ENCODE measurements around the gene TAB3.

TAB3 gene

GRCh38 chrX:30794497-30794896 is 94.6 kb downstream of the TAB3 start:
- no peak for TF ChIP-seq CTCF (conservative IDR thresholded peaks at IDR 0.05; ENCODE audit: low read length)
- H3K4me3 ChIP-seq (ENCODE audit: low read length), result no peak overlapping the region
- DNase-seq (ENCODE audit: low read depth), result no peak

- no peak for DNase-seq (ENCODE audit: low read depth)
- H3K4me3 ChIP-seq (ENCODE audit: low read length), result no peak overlapping the region
- no peak for TF ChIP-seq CTCF (conservative IDR thresholded peaks at IDR 0.05; ENCODE audit: low read length)
These were observed 95.3 kb downstream of the TAB3 start for GRCh38 chrX:30793767-30794103.

- DNase-seq (ENCODE audit: low read depth), result no peak
- no peak for TF ChIP-seq CTCF (conservative IDR thresholded peaks at IDR 0.05; ENCODE audit: low read length)
- no peak overlapping the region for H3K4me3 ChIP-seq (ENCODE audit: low read length)
These were observed 95.8 kb downstream of the TAB3 start for GRCh38 chrX:30793075-30793766.

GRCh38 chrX:30791296-30792278 is 97.5 kb downstream of the TAB3 start:
- no peak overlapping the region for H3K4me3 ChIP-seq (ENCODE audit: low read length)
- no peak for TF ChIP-seq CTCF (conservative IDR thresholded peaks at IDR 0.05; ENCODE audit: low read length)
- no peak for DNase-seq (ENCODE audit: low read depth)

- TF ChIP-seq CTCF (conservative IDR thresholded peaks at IDR 0.05; ENCODE audit: low read length), result no peak
- H3K4me3 ChIP-seq (ENCODE audit: low read length), result no peak overlapping the region
- no peak for DNase-seq (ENCODE audit: low read depth)
These were observed 102.0 kb downstream of the TAB3 start for GRCh38 chrX:30787012-30787411.

GRCh38 chrX:30786374-30786773 is 102.7 kb downstream of the TAB3 start:
- TF ChIP-seq CTCF (conservative IDR thresholded peaks at IDR 0.05; ENCODE audit: low read length), result no peak
- DNase-seq (ENCODE audit: low read depth), result no peak
- no peak overlapping the region for H3K4me3 ChIP-seq (ENCODE audit: low read length)

All from AG10803 (cell line).